ENCODE results near the gene HPDL. TPM values are rescaled to one million over a fixed set of nuclear protein-coding genes. Genes with fewer than 3 reads are reported as not detected.
A peak's percentile ranks its signal among the peaks of the same experiment; 100 is the strongest.

Gene HPDL
- polyA plus RNA-seq, 1 donor (not counting 4 experiments of a cell fraction or from before 2014, with no cell fraction given), result 0.14 TPM

DNA sequence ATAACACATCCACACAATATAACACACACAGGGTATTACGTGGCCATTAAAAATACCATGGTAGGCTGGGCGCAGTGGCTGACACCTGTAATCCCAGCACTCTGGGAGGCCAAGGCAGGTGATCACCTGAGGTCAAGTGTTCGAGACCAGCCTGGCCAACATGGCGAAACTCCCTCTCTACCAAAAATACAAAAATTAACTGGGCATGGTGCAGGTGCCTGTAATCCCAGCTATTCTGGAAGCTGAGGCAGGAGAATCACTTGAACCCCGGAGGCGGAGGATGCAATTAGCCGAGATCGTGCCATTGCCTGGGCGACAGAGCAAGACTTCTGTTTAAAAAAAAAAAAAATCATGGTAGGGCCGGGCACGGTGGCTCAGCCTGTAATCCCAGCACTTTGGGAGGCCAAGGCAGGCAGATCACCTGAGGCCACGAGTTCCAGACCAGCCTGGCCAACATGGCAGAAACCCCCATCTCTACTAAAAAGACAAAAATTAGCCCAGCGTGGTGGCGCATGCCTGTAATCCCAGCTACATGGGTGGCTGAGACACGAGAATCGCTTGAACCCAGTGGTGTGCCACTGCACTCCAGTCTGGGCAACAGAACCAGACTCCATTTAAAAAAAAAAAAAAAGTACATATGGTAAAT is 24.1 kb upstream of the HPDL start:
- H3K79me2 ChIP-seq (ENCODE audit: control insufficient read depth, insufficient read depth, low read length), result no peaks in the 10 kb centered on the region
- no peak for TF ChIP-seq EZH2 (IDR thresholded peaks at IDR 0.05; ENCODE audit: low read length)
- TF ChIP-seq, protein P1, sequence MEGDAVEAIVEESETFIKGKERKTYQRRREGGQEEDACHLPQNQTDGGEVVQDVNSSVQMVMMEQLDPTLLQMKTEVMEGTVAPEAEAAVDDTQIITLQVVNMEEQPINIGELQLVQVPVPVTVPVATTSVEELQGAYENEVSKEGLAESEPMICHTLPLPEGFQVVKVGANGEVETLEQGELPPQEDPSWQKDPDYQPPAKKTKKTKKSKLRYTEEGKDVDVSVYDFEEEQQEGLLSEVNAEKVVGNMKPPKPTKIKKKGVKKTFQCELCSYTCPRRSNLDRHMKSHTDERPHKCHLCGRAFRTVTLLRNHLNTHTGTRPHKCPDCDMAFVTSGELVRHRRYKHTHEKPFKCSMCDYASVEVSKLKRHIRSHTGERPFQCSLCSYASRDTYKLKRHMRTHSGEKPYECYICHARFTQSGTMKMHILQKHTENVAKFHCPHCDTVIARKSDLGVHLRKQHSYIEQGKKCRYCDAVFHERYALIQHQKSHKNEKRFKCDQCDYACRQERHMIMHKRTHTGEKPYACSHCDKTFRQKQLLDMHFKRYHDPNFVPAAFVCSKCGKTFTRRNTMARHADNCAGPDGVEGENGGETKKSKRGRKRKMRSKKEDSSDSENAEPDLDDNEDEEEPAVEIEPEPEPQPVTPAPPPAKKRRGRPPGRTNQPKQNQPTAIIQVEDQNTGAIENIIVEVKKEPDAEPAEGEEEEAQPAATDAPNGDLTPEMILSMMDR (optimal IDR thresholded peaks at IDR 0.05 in 1 of 3, IDR thresholded peaks at IDR 0.05 in 1 of 3, conservative IDR thresholded peaks at IDR 0.05 in 1 of 3; ENCODE audit: extremely low read depth in 1 of 3, insufficient read depth in 2 of 3, low read length in 3 of 3), result no peak
- dilution Hi-C loops (cut with MboI; ENCODE audit: extremely low pct_ligation_motif_present, low sequenced_read_pairs), result no loop called here
- peak overlapping the region; percentile 76 for H3K4me2 ChIP-seq (ENCODE audit: control insufficient read depth, extremely low read depth, insufficient read depth, low read depth, low read length)
- peaks cover 13% of the 10 kb centered on the region for H3K4me1 ChIP-seq (ENCODE audit: control insufficient read depth, extremely low read depth, insufficient read depth, low read length)
- peak overlapping the region; percentile 59 for H3K27ac ChIP-seq (ENCODE audit: control insufficient read depth, insufficient read depth, low read length)
- no peaks in the 10 kb centered on the region for H4K20me1 ChIP-seq (ENCODE audit: control insufficient read depth, extremely low read depth, insufficient read depth, low read length)
- peak overlapping the region; percentile 59 to 75 (median 61) for H3K4me3 ChIP-seq (ENCODE audit: control insufficient read depth in 2 of 3, extremely low read depth in 1 of 3, insufficient read depth in 2 of 3, low read depth in 1 of 3, low read length in 3 of 3)
- no peaks in the 10 kb centered on the region for H3K27me3 ChIP-seq (ENCODE audit: control insufficient read depth, extremely low read depth, insufficient read depth, low read length)
- peak overlapping the region; percentile 76 for H3K9ac ChIP-seq (ENCODE audit: control insufficient read depth, extremely low read depth, insufficient read depth, low read length)
- H3K36me3 ChIP-seq (ENCODE audit: control insufficient read depth in 2 of 2, extremely low read depth in 1 of 2, insufficient read depth in 2 of 2, low read length in 2 of 2), result no peaks in the 10 kb centered on the region
- no peak for DNase-seq (ENCODE audit: low read depth, low spot score)
- no peaks in the 10 kb centered on the region for H3K9me3 ChIP-seq (ENCODE audit: control insufficient read depth, low read depth, low read length)
- no peak for FAIRE-seq
- peak overlapping the region; percentile 58 for H2AFZ ChIP-seq (ENCODE audit: control insufficient read depth, low read length)
- no peaks in the 10 kb centered on the region for H3K9me1 ChIP-seq (ENCODE audit: control insufficient read depth, extremely low read depth, insufficient read depth, low read length)

GRCh38 chr1:45303520-45304310 is 23.0 kb upstream of the HPDL start:
- H3K4me2 ChIP-seq (ENCODE audit: control insufficient read depth, extremely low read depth, insufficient read depth, low read depth, low read length), result peak overlapping the region; percentile 91
- H3K9ac ChIP-seq (ENCODE audit: control insufficient read depth, extremely low read depth, insufficient read depth, low read length), result peak overlapping the region; percentile 85
- peak; percentile 79 for DNase-seq (ENCODE audit: low read depth, low spot score)
- H3K36me3 ChIP-seq (ENCODE audit: control insufficient read depth in 2 of 2, extremely low read depth in 1 of 2, insufficient read depth in 2 of 2, low read length in 2 of 2), result no peaks in the 10 kb centered on the region
- H2AFZ ChIP-seq (ENCODE audit: control insufficient read depth, low read length), result peak overlapping the region; percentile 76
- H3K9me3 ChIP-seq (ENCODE audit: control insufficient read depth, low read depth, low read length), result no peaks in the 10 kb centered on the region
- H3K79me2 ChIP-seq (ENCODE audit: control insufficient read depth, insufficient read depth, low read length), result no peaks in the 10 kb centered on the region
- dilution Hi-C loops (cut with MboI; ENCODE audit: extremely low pct_ligation_motif_present, low sequenced_read_pairs), result no loop called here
- no peaks in the 10 kb centered on the region for H3K9me1 ChIP-seq (ENCODE audit: control insufficient read depth, extremely low read depth, insufficient read depth, low read length)
- no peaks in the 10 kb centered on the region for H3K27me3 ChIP-seq (ENCODE audit: control insufficient read depth, extremely low read depth, insufficient read depth, low read length)
- H3K27ac ChIP-seq (ENCODE audit: control insufficient read depth, insufficient read depth, low read length), result peak overlapping the region; percentile 89
- FAIRE-seq, result no peak
- no peak for TF ChIP-seq EZH2 (IDR thresholded peaks at IDR 0.05; ENCODE audit: low read length)
- TF ChIP-seq, protein P1 (optimal IDR thresholded peaks at IDR 0.05 in 1 of 3, IDR thresholded peaks at IDR 0.05 in 1 of 3, conservative IDR thresholded peaks at IDR 0.05 in 1 of 3; ENCODE audit: extremely low read depth in 1 of 3, insufficient read depth in 2 of 3, low read length in 3 of 3), result peak; percentile 40 to 84 (median 64)
- H4K20me1 ChIP-seq (ENCODE audit: control insufficient read depth, extremely low read depth, insufficient read depth, low read length), result no peaks in the 10 kb centered on the region
- peak overlapping the region; percentile 66 to 75 (median 75) for H3K4me3 ChIP-seq (ENCODE audit: control insufficient read depth in 2 of 3, extremely low read depth in 1 of 3, insufficient read depth in 2 of 3, low read depth in 1 of 3, low read length in 3 of 3)
- H3K4me1 ChIP-seq (ENCODE audit: control insufficient read depth, extremely low read depth, insufficient read depth, low read length), result peaks cover 13% of the 10 kb centered on the region
